ENCODE results near the gene COL9A2.

The COL9A2 gene

GRCh38 chr1:40273547-40274166, 43.4 kb downstream of the COL9A2 start:
- Mint-ChIP-seq H3K27ac (no peak overlapping the region), H3K4me3 (no peak overlapping the region), H3K9me3 (no peaks in the 10 kb centered on the region), H3K36me3 (ENCODE audit: low read depth) (peaks cover 65% of the 10 kb centered on the region), H3K4me1 (no peaks in the 10 kb centered on the region), H3K27me3 (ENCODE audit: low read depth, poor library complexity) (no peaks in the 10 kb centered on the region)
- no peak for DNase-seq
- TF ChIP-seq CTCF (IDR thresholded peaks at IDR 0.05) = no peak

GRCh38 chr1:40272653-40273213, 44.4 kb downstream of the COL9A2 start:
- Mint-ChIP-seq H3K27me3 (ENCODE audit: low read depth, poor library complexity) (no peaks in the 10 kb centered on the region), H3K9me3 (no peaks in the 10 kb centered on the region), H3K4me1 (no peaks in the 10 kb centered on the region), H3K27ac (no peak overlapping the region), H3K4me3 (no peak overlapping the region), H3K36me3 (ENCODE audit: low read depth) (peaks cover 72% of the 10 kb centered on the region)
- TF ChIP-seq CTCF (IDR thresholded peaks at IDR 0.05) = no peak
- DNase-seq = no peak

GRCh38 chr1:40270152-40270834, 46.8 kb downstream of the COL9A2 start:
- peaks cover 61% of the 10 kb centered on the region for H3K36me3 Mint-ChIP-seq (ENCODE audit: low read depth)
- no peaks in the 10 kb centered on the region for H3K27me3 Mint-ChIP-seq (ENCODE audit: low read depth, poor library complexity)
- TF ChIP-seq CTCF (IDR thresholded peaks at IDR 0.05) = no peak
- H3K4me1 Mint-ChIP-seq = no peaks in the 10 kb centered on the region
- no peak for DNase-seq
- H3K27ac Mint-ChIP-seq = peak overlapping the region; percentile 83
- no peak overlapping the region for H3K4me3 Mint-ChIP-seq
- H3K9me3 Mint-ChIP-seq = no peaks in the 10 kb centered on the region

- no peaks in the 10 kb centered on the region for H3K4me1 Mint-ChIP-seq
- no peak overlapping the region for H3K27ac Mint-ChIP-seq
- H3K36me3 Mint-ChIP-seq (ENCODE audit: low read depth) = peaks cover 51% of the 10 kb centered on the region
- H3K27me3 Mint-ChIP-seq (ENCODE audit: low read depth, poor library complexity) = no peaks in the 10 kb centered on the region
- H3K4me3 Mint-ChIP-seq = no peak overlapping the region
- no peak for DNase-seq
- TF ChIP-seq CTCF (IDR thresholded peaks at IDR 0.05) = no peak
- H3K9me3 Mint-ChIP-seq = no peaks in the 10 kb centered on the region
Measured at GRCh38 chr1:40268211-40268610, 48.9 kb downstream of the COL9A2 start.

- DNase-seq = no peak
- no peak for TF ChIP-seq CTCF (IDR thresholded peaks at IDR 0.05)
- no peaks in the 10 kb centered on the region for H3K4me1 Mint-ChIP-seq
- H3K4me3 Mint-ChIP-seq = no peak overlapping the region
- no peaks in the 10 kb centered on the region for H3K9me3 Mint-ChIP-seq
- H3K27ac Mint-ChIP-seq = no peak overlapping the region
- H3K36me3 Mint-ChIP-seq (ENCODE audit: low read depth) = peaks cover 51% of the 10 kb centered on the region
- no peaks in the 10 kb centered on the region for H3K27me3 Mint-ChIP-seq (ENCODE audit: low read depth, poor library complexity)
Measured at GRCh38 chr1:40267767-40268187, 49.3 kb downstream of the COL9A2 start.

Data from nephron progenitor cell (in vitro differentiated cells).